Natural killer cell (primary cell): ENCODE data around the gene ALOXE3. TPM values are rescaled to one million over a fixed set of nuclear protein-coding genes. Genes with fewer than 3 reads are reported as not detected.

Source experiments
- ATAC-seq, 3 donors: fragments of 150-1000 bp in 2 of 3; fragments of 200-7000 bp in 1 of 3; cut with Tn5 transposase; 1 replicate in 1 of 3; 2 replicates in 2 of 3; pipeline ENCODE4 v1.10.0; 2021; ENCODE audit warnings: mild to moderate bottlenecking in 2 of 3, moderate library complexity in 2 of 3
- DNase-seq, 2 donors: peaks; one replicate each; pipeline versions ENCODE4 v3.0.0 to v3.0.0-alpha.2; 2013 to 2021; ENCODE audit warnings: mixed read lengths in 1 of 2
- H3K27ac ChIP-seq: one replicate; pipeline ENCODE4 v1.5.1; 2013; ENCODE audit warnings: mild to moderate bottlenecking, low read length
- H3K27me3 ChIP-seq: one replicate; pipeline ENCODE4 v1.6.1; 2013; ENCODE audit warnings: low read length; ENCODE audit not compliant: control insufficient read depth, insufficient read depth
- H3K36me3 ChIP-seq: one replicate; pipeline ENCODE4 v1.6.1; 2013; ENCODE audit warnings: low read length; ENCODE audit not compliant: control insufficient read depth, insufficient read depth
- H3K4me1 ChIP-seq: one replicate; pipeline ENCODE4 v1.6.1; 2013; ENCODE audit warnings: low read length; ENCODE audit not compliant: control insufficient read depth, insufficient read depth
- H3K4me3 ChIP-seq: one replicate; pipeline ENCODE4 v1.5.1; 2013; ENCODE audit warnings: low read length
- H3K9me3 ChIP-seq: one replicate; pipeline ENCODE4 v1.6.1; 2013; ENCODE audit warnings: low read length; ENCODE audit not compliant: control insufficient read depth, insufficient read depth
- H3K27ac Mint-ChIP-seq, 2 donors: one replicate each; pipeline ENCODE4 v1.8.0; 2022; ENCODE audit warnings: mild to moderate bottlenecking in 2 of 2, mixed read lengths in 2 of 2, moderate library complexity in 1 of 2
- H3K27me3 Mint-ChIP-seq, 2 donors: one replicate each; pipeline ENCODE4 v1.8.0; 2022; ENCODE audit warnings: low read depth in 2 of 2, mixed read lengths in 2 of 2
- H3K36me3 Mint-ChIP-seq: one replicate; pipeline ENCODE4 v1.8.0; 2022; ENCODE audit warnings: mixed read lengths
- H3K4me1 Mint-ChIP-seq, 2 donors: one replicate each; pipeline ENCODE4 v1.8.0; 2022; ENCODE audit warnings: mixed read lengths in 2 of 2
- H3K4me3 Mint-ChIP-seq: one replicate; pipeline ENCODE4 v1.8.0; 2022; ENCODE audit warnings: mild to moderate bottlenecking, moderate library complexity, mixed read lengths
- H3K9me3 Mint-ChIP-seq, 2 donors: one replicate each; pipeline ENCODE4 v1.8.0; 2022; ENCODE audit warnings: mixed read lengths in 2 of 2
- CTCF ChIP-seq: fragments of 200-600 bp; IDR thresholded peaks from one replicate; pipeline ENCODE4 v1.8.0; 2022; ENCODE audit warnings: antibody characterized with exemption
- WGBS: methylation state at CpG from one replicate; pipeline ENCODE4 v1.1.7; 2013; ENCODE audit warnings: missing lambda C conversion rate; ENCODE audit not compliant: insufficient coverage; 5-methylcytosine and 5-hydroxymethylcytosine counted together
- intact Hi-C: fragments of 100-400 bp; cut with micrococcal nuclease; formaldehyde crosslinking; loops from one replicate; pipeline ENCODE4 v1.14.2; 2022
- total RNA-seq, 4 donors: library from RNA; stranded (reverse); fragments of 120-200 nt in 1 of 4; gene quantifications; one replicate each; pipeline versions ENCODE4 v1.2.3 to v1.2.4, GENCODE V29; 2013 to 2022

ALOXE3 gene
- total RNA-seq, 3 donors from 2014 or later (not counting 1 experiment from before 2014, with no cell fraction given) = not detected

- WGBS = 7% methylated on average over 10 of the region's 10 CpGs
- no peaks in the 10 kb centered on the region for H3K36me3 Mint-ChIP-seq
- intact Hi-C loops = loop anchor here (2.0 to 5.0 kb wide), 2 partner anchors 51 to 242 kb away; no protein-coding TSS in a partner anchor
- H3K27ac Mint-ChIP-seq = no peak overlapping the region
- H3K9me3 Mint-ChIP-seq = no peaks in the 10 kb centered on the region
- DNase-seq (peak; percentile 35 to 86), ATAC-seq (peak in 2 of 3 donors; percentile 32 to 42)
- Histone ChIP-seq H3K4me3 (no peak overlapping the region), H3K36me3 (no peaks in the 10 kb centered on the region), H3K27me3 (peaks cover 19% of the 10 kb centered on the region), H3K9me3 (no peaks in the 10 kb centered on the region), H3K4me1 (peaks cover 27% of the 10 kb centered on the region), H3K27ac (no peak overlapping the region)
- TF ChIP-seq CTCF = peak; percentile 85
- peaks cover 29 to 51% of the 10 kb centered on the region in 2 donors for H3K27me3 Mint-ChIP-seq
- peaks cover 18 to 28% of the 10 kb centered on the region in 2 donors for H3K4me1 Mint-ChIP-seq
- H3K4me3 Mint-ChIP-seq = no peak overlapping the region
Measured at GRCh38 chr17:8060274-8060673, 58.0 kb downstream of the ALOXE3 start.

GRCh38 chr17:8059131-8059530 is 59.2 kb downstream of the ALOXE3 start:
- no peaks in the 10 kb centered on the region for H3K36me3 ChIP-seq
- no peak overlapping the region for H3K27ac ChIP-seq
- Mint-ChIP-seq H3K27ac (peak overlapping the region in 1 of 2 donors; percentile 40), H3K27me3 (peaks cover 25 to 51% of the 10 kb centered on the region in 2 donors), H3K36me3 (no peaks in the 10 kb centered on the region), H3K4me1 (peaks cover 23 to 36% of the 10 kb centered on the region in 2 donors), H3K9me3 (no peaks in the 10 kb centered on the region), H3K4me3 (no peak overlapping the region)
- 6% methylated on average over 7 of the region's 7 CpGs for WGBS
- intact Hi-C loops = loop anchor here (5.0 kb wide), 2 partner anchors 42 to 237 kb away; no protein-coding TSS in a partner anchor
- H3K9me3 ChIP-seq = no peaks in the 10 kb centered on the region
- peaks cover 17% of the 10 kb centered on the region for H3K27me3 ChIP-seq
- H3K4me3 ChIP-seq = no peak overlapping the region
- no peak for DNase-seq
- no peak for ATAC-seq
- no peak for TF ChIP-seq CTCF
- H3K4me1 ChIP-seq = peaks cover 30% of the 10 kb centered on the region

GRCh38 chr17:8057691-8058114 is 60.6 kb downstream of the ALOXE3 start:
- Histone ChIP-seq H3K9me3 (no peaks in the 10 kb centered on the region), H3K4me1 (peaks cover 30% of the 10 kb centered on the region), H3K36me3 (no peaks in the 10 kb centered on the region), H3K27ac (no peak overlapping the region), H3K27me3 (peaks cover 9% of the 10 kb centered on the region), H3K4me3 (no peak overlapping the region)
- peaks cover 23 to 36% of the 10 kb centered on the region in 2 donors for H3K4me1 Mint-ChIP-seq
- peaks cover 17 to 41% of the 10 kb centered on the region in 2 donors for H3K27me3 Mint-ChIP-seq
- DNase-seq (peak; percentile 31 to 83), ATAC-seq (peak; percentile 83 to 90 (median 85))
- no peaks in the 10 kb centered on the region for H3K9me3 Mint-ChIP-seq
- TF ChIP-seq CTCF = peak; percentile 81
- H3K4me3 Mint-ChIP-seq = peak overlapping the region; percentile 45
- H3K27ac Mint-ChIP-seq = no peak overlapping the region
- H3K36me3 Mint-ChIP-seq = no peaks in the 10 kb centered on the region
- 24% methylated on average over 14 of the region's 14 CpGs for WGBS
- intact Hi-C loops = loop anchor here (1.0 to 5.0 kb wide), 7 partner anchors 15 to 314 kb away; no protein-coding TSS in a partner anchor
